ENCODE data around the gene SP9.

SP9 gene

DNA sequence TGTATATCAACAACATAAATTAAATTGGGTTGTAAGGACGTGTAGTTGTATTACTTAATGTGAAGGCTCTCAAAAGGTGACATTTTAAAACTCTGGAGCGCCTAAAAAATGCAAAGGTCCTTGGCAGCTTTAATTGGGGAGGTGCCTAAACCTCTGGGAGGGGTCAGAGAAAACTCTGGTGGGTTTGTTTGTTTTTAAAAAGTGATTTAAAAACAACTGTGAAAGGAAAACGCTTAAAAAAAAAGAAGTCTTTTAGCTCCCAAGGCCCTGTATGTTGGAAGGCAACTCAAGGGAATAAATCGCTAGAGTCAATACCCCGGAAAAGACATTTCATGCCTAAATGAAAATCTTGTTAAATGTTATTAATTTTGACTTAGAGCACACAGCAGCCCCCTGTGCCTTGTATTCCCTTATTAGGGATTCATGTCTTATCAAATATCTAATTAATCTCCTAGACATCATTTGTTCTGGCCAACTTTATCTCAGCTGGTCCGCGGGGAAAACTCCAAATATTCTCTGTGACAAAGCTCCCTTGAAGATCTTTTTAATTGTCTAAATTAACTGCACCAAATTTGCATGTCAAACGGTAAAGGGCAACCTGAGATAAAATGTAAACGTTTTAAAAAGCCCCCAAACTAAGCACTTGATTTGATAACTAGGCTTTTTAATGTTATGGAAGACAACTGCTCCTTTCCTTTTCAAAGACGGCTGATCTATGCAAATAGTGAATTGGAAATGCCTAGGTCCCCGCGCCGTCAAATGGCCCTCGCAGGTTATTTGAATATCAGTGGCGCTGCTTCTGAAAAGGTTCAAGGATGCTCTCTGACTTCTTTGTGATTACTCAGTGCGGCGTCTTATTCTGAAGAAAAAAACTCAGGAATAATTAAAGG, 4.2 kb downstream of the SP9 start:
- peak; percentile 21 for DNase-seq (ENCODE audit: low spot score)
- TF ChIP-seq, protein P1, sequence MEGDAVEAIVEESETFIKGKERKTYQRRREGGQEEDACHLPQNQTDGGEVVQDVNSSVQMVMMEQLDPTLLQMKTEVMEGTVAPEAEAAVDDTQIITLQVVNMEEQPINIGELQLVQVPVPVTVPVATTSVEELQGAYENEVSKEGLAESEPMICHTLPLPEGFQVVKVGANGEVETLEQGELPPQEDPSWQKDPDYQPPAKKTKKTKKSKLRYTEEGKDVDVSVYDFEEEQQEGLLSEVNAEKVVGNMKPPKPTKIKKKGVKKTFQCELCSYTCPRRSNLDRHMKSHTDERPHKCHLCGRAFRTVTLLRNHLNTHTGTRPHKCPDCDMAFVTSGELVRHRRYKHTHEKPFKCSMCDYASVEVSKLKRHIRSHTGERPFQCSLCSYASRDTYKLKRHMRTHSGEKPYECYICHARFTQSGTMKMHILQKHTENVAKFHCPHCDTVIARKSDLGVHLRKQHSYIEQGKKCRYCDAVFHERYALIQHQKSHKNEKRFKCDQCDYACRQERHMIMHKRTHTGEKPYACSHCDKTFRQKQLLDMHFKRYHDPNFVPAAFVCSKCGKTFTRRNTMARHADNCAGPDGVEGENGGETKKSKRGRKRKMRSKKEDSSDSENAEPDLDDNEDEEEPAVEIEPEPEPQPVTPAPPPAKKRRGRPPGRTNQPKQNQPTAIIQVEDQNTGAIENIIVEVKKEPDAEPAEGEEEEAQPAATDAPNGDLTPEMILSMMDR (IDR thresholded peaks at IDR 0.05; ENCODE audit: extremely low read depth, missing control alignments) = no peak

DNA sequence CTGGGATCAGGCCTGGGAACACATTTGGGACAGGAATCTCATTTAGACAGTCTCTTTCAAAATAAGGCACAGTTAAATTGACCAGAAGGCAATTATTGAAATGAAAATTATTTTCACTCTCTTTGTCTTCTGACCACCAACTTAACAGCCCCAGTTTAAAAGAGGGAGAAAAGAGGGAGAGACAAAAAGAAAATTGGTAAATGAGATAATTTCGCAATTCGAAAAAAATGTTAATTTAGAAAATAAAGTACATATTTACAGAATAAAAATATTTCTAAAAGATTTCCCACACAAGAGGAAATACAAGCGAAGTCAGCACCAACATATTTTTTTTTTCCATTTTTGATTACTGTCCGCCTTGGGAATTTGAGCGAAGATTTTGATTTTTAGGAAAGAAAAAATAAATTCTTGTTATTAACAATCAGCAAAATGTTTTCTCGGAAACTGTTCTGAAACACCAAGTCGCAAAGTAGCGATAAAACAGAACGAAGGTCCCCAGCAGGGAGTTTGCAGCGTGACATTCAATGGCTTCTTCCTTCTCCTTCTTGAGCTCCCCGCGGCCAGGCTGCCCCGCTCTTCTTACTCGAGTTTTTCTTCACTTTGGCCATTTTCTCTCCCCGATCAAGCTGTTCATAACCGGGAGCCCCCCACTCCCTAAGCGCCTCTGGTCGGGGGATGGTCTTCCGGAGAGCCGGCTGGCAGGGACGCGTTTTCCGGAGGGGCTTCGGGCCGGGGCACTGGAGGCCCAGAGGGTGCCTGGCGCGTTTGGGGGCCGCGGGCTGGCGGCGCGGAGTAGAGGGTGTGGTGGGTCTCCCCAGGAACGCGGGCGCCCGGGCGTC, 5.0 kb downstream of the SP9 start:
- TF ChIP-seq, protein P1 (IDR thresholded peaks at IDR 0.05; ENCODE audit: extremely low read depth, missing control alignments) = no peak
- peak; percentile 48 for DNase-seq (ENCODE audit: low spot score)

DNA sequence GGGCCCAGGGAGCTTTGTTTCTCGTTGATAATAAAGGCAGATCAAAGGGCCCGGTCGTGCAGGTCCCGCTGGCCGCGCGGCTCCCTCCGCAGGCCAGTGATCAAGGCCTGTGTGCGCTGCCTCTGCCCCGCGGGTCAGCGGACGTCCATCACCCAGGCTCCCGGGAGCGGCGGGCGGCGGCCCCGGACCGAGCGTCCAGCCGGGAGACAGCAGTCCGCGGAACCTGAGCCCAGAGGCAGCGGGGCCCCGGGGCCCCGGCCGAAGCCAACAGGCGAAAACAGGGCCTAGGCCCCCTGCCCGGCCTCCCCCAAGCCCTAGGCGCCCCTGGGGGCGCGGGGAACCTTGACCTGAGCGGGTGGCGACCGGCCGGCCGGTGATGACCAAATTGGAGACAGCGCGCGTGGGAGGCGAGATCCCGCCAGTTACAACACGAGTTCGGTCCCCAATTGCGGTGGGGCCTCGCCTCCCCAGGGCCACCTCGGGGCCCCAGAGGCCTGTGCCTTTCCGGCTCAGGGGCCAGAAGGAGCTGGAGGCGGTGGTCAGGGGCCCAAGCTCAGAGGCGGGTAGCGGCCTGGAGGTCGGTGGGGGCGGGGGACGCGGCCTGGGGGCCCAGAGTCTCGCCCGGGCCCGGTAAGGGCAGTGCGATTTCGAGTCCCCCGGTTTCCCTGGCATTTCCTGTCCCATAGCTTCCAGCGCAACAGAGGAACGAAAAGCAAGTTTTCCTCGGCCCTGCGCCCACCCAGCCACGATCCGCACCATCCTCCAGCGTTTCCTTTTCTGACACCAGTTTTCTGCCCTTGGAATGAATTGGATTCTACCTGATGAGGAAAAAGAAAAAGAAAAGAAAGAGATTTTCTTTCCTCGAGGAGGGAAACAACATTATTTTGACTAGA, 5.9 kb downstream of the SP9 start:
- DNase-seq (ENCODE audit: low spot score) = peak; percentile 54
- TF ChIP-seq, protein P1 (IDR thresholded peaks at IDR 0.05; ENCODE audit: extremely low read depth, missing control alignments) = no peak

DNA sequence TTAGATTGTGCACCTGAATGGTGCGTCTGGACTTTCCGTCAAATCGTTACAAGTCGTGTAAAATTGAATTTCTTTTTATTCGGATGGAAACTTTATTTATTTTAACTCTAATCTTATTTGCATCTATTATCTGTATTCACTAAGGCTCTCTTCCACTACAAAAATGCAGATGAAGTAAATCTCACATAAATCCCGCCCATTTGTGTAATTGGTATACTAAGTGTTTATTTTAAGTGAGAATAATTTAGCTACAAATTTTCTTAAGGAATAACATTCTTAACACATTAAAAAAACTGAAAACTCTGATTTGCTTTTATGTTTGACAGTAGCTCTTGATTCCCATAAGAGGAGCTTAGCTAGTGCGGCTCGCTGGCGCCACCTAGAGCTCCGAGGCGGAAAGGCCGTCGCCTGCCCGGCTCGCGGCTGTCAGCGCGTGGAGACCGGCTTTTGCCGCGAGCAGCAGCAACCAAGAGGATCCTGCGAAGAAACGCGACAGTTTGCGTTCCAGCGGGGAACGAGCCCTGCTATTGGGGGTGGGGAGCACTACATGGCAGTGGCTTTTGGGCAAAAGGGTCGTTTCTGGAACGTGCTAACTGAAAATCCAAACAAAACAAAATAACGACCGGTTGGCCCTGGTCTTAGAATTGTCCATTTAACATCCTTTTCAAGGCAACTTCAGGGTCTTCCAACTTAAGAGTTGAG, 6.7 kb downstream of the SP9 start:
- peak; percentile 92 for DNase-seq (ENCODE audit: low spot score)
- TF ChIP-seq, protein P1 (IDR thresholded peaks at IDR 0.05; ENCODE audit: extremely low read depth, missing control alignments) = peak; percentile 98

DNA sequence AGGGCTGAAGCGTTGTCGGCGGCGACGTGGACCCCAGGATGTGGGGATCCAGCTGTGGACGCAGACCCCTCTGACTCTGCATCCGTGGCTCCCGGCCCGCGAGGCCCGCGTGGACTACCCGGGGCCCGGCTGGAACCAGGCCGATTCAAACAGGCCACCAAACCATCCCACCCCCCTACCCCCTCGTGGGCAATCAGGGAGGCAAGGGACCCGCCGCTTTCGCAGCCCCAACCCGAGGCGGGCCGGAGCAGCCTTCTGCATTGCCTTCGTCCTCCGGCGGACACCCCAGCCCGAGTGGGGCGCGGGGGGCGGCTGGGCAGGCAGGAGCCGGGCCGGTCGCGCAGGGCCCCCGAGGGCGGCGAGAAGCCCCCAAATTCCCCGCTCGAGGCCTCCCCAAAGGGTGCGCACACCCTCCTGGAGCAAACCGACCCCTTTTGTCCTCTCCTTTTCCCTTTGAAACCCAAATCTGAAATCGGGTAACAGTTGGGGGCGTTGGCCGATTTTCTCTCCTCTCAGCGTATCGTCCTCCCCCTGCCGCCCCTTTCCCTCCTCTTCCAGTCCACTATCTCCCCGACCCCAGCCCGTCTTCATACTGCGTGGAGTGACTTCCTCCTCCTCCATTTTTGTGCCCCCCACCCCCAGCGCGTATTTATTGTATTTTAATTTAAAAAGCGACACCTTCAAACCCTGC, 7.4 kb downstream of the SP9 start:
- DNase-seq (ENCODE audit: low spot score) = peak; percentile 38
- TF ChIP-seq, protein P1 (IDR thresholded peaks at IDR 0.05; ENCODE audit: extremely low read depth, missing control alignments) = no peak

DNA sequence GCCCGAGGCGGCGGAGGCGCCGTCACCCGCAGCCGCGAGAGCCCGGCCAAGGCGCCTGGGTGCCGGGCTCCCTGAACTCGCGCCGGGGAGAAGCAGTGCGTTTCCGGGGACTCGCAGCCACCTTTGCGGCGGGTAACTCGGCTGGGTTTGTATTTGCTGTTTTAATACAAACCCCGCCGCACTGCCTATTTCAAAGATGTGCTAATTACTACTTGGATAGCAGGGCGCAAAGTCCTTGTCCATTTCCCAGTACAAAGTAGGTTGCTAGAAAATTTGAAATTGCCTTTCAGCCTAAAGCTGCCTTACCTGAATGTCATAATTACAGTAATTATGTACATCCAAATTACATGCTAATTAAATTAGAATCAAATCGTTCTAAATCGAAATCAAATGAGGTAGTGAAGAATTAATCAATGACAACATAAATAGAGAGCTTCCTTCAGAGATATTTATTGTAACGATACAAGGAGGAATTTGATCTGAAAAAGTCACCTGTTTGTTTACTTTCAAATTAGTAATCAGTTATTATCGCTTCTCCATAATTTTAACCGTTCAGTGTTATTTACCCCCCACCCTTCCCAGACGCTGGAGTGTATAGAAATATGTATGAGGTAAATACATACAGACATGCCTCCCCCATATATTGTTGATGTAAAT, 8.1 kb downstream of the SP9 start:
- DNase-seq (ENCODE audit: low spot score) = peak; percentile 56
- TF ChIP-seq, protein P1 (IDR thresholded peaks at IDR 0.05; ENCODE audit: extremely low read depth, missing control alignments) = no peak
